Measurements from ENCODE around the gene MPDZ.

The MPDZ gene

GRCh38 chr9:13149454-13149853, 130.0 kb downstream of the MPDZ start:
- Histone ChIP-seq H3K27ac (no peak overlapping the region), H3K36me3 (no peaks in the 10 kb centered on the region; the same call in 1 of the 2 replicates), H3K4me3 (ENCODE audit: low read depth, low read length) (no peak overlapping the region), H3K27me3 (ENCODE audit: insufficient read depth, low read depth, severe bottlenecking) (no peaks in the 10 kb centered on the region), H3K9me3 (ENCODE audit: severe bottlenecking) (no peaks in the 10 kb centered on the region)
- TF ChIP-seq CTCF (IDR thresholded peaks at IDR 0.05; ENCODE audit: low read depth, low read length): no peak
- no peak for DNase-seq

- Histone ChIP-seq H3K27ac (no peak overlapping the region), H3K4me3 (ENCODE audit: low read depth, low read length) (no peak overlapping the region), H3K27me3 (ENCODE audit: insufficient read depth, low read depth, severe bottlenecking) (no peaks in the 10 kb centered on the region), H3K9me3 (ENCODE audit: severe bottlenecking) (no peaks in the 10 kb centered on the region), H3K36me3 (no peaks in the 10 kb centered on the region)
- DNase-seq: no peak
- TF ChIP-seq CTCF (IDR thresholded peaks at IDR 0.05; ENCODE audit: low read depth, low read length): no peak
Measured at GRCh38 chr9:13146840-13147239, 132.7 kb downstream of the MPDZ start.

- no peak overlapping the region for H3K27ac ChIP-seq
- H3K9me3 ChIP-seq (ENCODE audit: severe bottlenecking): no peaks in the 10 kb centered on the region
Measured at GRCh38 chr9:13145340-13145739, 134.2 kb downstream of the MPDZ start.

GRCh38 chr9:13144166-13144775, 135.2 kb downstream of the MPDZ start:
- no peak for DNase-seq
- Histone ChIP-seq H3K27ac (no peak overlapping the region), H3K27me3 (ENCODE audit: insufficient read depth, low read depth, severe bottlenecking) (no peaks in the 10 kb centered on the region), H3K4me3 (ENCODE audit: low read depth, low read length) (no peak overlapping the region), H3K36me3 (no peaks in the 10 kb centered on the region), H3K9me3 (ENCODE audit: severe bottlenecking) (no peaks in the 10 kb centered on the region)
- TF ChIP-seq CTCF (IDR thresholded peaks at IDR 0.05; ENCODE audit: low read depth, low read length): no peak

More at GRCh38 chr9:13145340-13145739, 134.2 kb downstream of the MPDZ start:
- Histone ChIP-seq H3K27me3 (ENCODE audit: insufficient read depth, low read depth, severe bottlenecking) (no peaks in the 10 kb centered on the region), H3K36me3 (no peaks in the 10 kb centered on the region), H3K4me3 (ENCODE audit: low read depth, low read length) (no peak overlapping the region)
- no peak for TF ChIP-seq CTCF (IDR thresholded peaks at IDR 0.05; ENCODE audit: low read depth, low read length)
- DNase-seq: no peak

- Histone ChIP-seq H3K27ac (no peak overlapping the region), H3K4me3 (ENCODE audit: low read depth, low read length) (no peak overlapping the region), H3K36me3 (no peaks in the 10 kb centered on the region), H3K27me3 (ENCODE audit: insufficient read depth, low read depth, severe bottlenecking) (no peaks in the 10 kb centered on the region), H3K9me3 (ENCODE audit: severe bottlenecking) (no peaks in the 10 kb centered on the region)
- DNase-seq: no peak
- TF ChIP-seq CTCF (IDR thresholded peaks at IDR 0.05; ENCODE audit: low read depth, low read length): no peak
Measured at GRCh38 chr9:13143281-13143680, 136.2 kb downstream of the MPDZ start.

GRCh38 chr9:13142776-13143175, 136.7 kb downstream of the MPDZ start:
- no peaks in the 10 kb centered on the region for H3K27me3 ChIP-seq (ENCODE audit: insufficient read depth, low read depth, severe bottlenecking)
- H3K27ac ChIP-seq: no peak overlapping the region
- H3K9me3 ChIP-seq (ENCODE audit: severe bottlenecking): no peaks in the 10 kb centered on the region
- H3K4me3 ChIP-seq (ENCODE audit: low read depth, low read length): no peak overlapping the region
- DNase-seq: no peak
- no peak for TF ChIP-seq CTCF (IDR thresholded peaks at IDR 0.05; ENCODE audit: low read depth, low read length)
- no peaks in the 10 kb centered on the region for H3K36me3 ChIP-seq

Measured in WERI-Rb-1 (cell line).